WTC11 (cell line): ENCODE measurements around the gene JUP. TPM values are rescaled to one million over a fixed set of nuclear protein-coding genes. Genes with fewer than 3 reads are reported as not detected.

Experiments
- ATAC-seq: fragments of 200-7000 bp; cut with Tn5 transposase; 2 replicates; pipeline ENCODE4 v1.10.0; 2021; ENCODE audit warnings: mild to moderate bottlenecking, moderate library complexity
- CTCF ChIA-PET: fragments of 300-600 bp; sonication (Branson Sonifier 250); formaldehyde crosslinking; loops from one replicate; lab custom pipeline; 2021; ENCODE audit warnings: antibody characterized with exemption; lab: Charles Lee
- POLR2A ChIA-PET: fragments of 350-600 bp; sonication (Branson Sonifier 250); formaldehyde crosslinking; loops from one replicate; lab custom pipeline; 2021; ENCODE audit warnings: antibody characterized with exemption; lab: Charles Lee
- DNase-seq: peaks from one replicate; pipeline ENCODE4 v3.0.0; 2021; ENCODE audit warnings: low spot score
- H3K27ac Mint-ChIP-seq: 2 replicates; pipeline ENCODE4 v1.8.0; 2021; ENCODE audit warnings: mixed read lengths
- H3K27me3 Mint-ChIP-seq: 2 replicates; pipeline ENCODE4 v1.8.0; 2021; ENCODE audit warnings: low read depth, mild to moderate bottlenecking, moderate library complexity, mixed read lengths
- H3K36me3 Mint-ChIP-seq: 2 replicates; pipeline ENCODE4 v1.8.0; 2021; ENCODE audit warnings: mixed read lengths
- H3K4me1 Mint-ChIP-seq: 2 replicates; pipeline ENCODE4 v1.8.0; 2022; ENCODE audit warnings: mixed read lengths
- H3K4me3 Mint-ChIP-seq: 2 replicates; pipeline ENCODE4 v1.8.0; 2021; ENCODE audit warnings: mild to moderate bottlenecking, moderate library complexity, mixed read lengths
- H3K9me3 Mint-ChIP-seq: 2 replicates; pipeline ENCODE4 v1.8.0; 2021; ENCODE audit warnings: mixed read lengths
- ARID4B ChIP-seq: sonication (generic); formaldehyde crosslinking; IDR thresholded peaks from 2 replicates; pipeline ENCODE4 v1.8.0; 2023; ENCODE audit warnings: missing genetic modification reagents, mild to moderate bottlenecking, borderline replicate concordance
- ATF3 ChIP-seq: sonication (generic); formaldehyde crosslinking; conservative IDR thresholded peaks from 2 replicates; pipeline ENCODE4 v1.8.1; 2022; ENCODE audit warnings: mild to moderate bottlenecking, missing genetic modification reagents
- CDX4 ChIP-seq: fragments of 250-450 bp; sonication (Bioruptor Pico); IDR thresholded peaks from 2 replicates; pipeline ENCODE4 v1.9.0; 2021; ENCODE audit warnings: moderate library complexity, mild to moderate bottlenecking, inconsistent platforms, borderline replicate concordance
- CTCF ChIP-seq: fragments of 200-600 bp; IDR thresholded peaks from 2 replicates; pipeline ENCODE4 v1.8.0; 2022; ENCODE audit warnings: antibody characterized with exemption
- HMGA2 ChIP-seq: fragments of 250-450 bp; sonication (Bioruptor Pico); IDR thresholded peaks from 2 replicates; pipeline ENCODE4 v1.4.0; 2021; ENCODE audit warnings: mild to moderate bottlenecking, moderate library complexity
- KAT7 ChIP-seq: sonication (generic); formaldehyde crosslinking; IDR thresholded peaks from 2 replicates; pipeline ENCODE4 v1.8.1; 2023; ENCODE audit warnings: missing genetic modification reagents, mild to moderate bottlenecking, borderline replicate concordance
- MLX ChIP-seq: sonication (generic); formaldehyde crosslinking; IDR thresholded peaks from 2 replicates; pipeline ENCODE4 v1.8.1; 2023; ENCODE audit warnings: mild to moderate bottlenecking, missing genetic modification reagents, moderate library complexity
- NFYB ChIP-seq: sonication (generic); formaldehyde crosslinking; conservative IDR thresholded peaks from 2 replicates; pipeline ENCODE4 v1.8.0; 2022; ENCODE audit warnings: low read depth, missing genetic modification reagents
- NR2C2 ChIP-seq: sonication (generic); formaldehyde crosslinking; IDR thresholded peaks from 2 replicates; pipeline ENCODE4 v1.8.0; 2022; ENCODE audit warnings: mild to moderate bottlenecking, missing genetic modification reagents
- OVOL2 ChIP-seq: fragments of 250-450 bp; sonication (Bioruptor Pico); IDR thresholded peaks from 2 replicates; pipeline ENCODE4 v1.9.0; 2021; ENCODE audit warnings: mild to moderate bottlenecking, borderline replicate concordance
- PRDM15 ChIP-seq: sonication (generic); formaldehyde crosslinking; IDR thresholded peaks from 2 replicates; pipeline ENCODE4 v1.8.0; 2022; ENCODE audit warnings: missing genetic modification reagents
- PRRX2 ChIP-seq: fragments of 250-450 bp; sonication (Bioruptor Pico); IDR thresholded peaks from 2 replicates; pipeline ENCODE4 v1.8.0; 2021; ENCODE audit warnings: mild to moderate bottlenecking
- RELA ChIP-seq: sonication (generic); formaldehyde crosslinking; IDR thresholded peaks from 2 replicates; pipeline ENCODE4 v1.8.1; 2022; ENCODE audit warnings: missing genetic modification reagents, mild to moderate bottlenecking, borderline replicate concordance
- SP1 ChIP-seq: sonication (generic); formaldehyde crosslinking; conservative IDR thresholded peaks from 2 replicates; pipeline ENCODE4 v1.8.1; 2022; ENCODE audit warnings: missing genetic modification reagents
- TEAD4 ChIP-seq: sonication (generic); formaldehyde crosslinking; IDR thresholded peaks from 2 replicates; pipeline ENCODE4 v1.8.0; 2022; ENCODE audit warnings: mild to moderate bottlenecking, missing genetic modification reagents
- ZBTB21 ChIP-seq: sonication (generic); formaldehyde crosslinking; IDR thresholded peaks from 2 replicates; pipeline ENCODE4 v1.8.1; 2023; ENCODE audit warnings: mild to moderate bottlenecking, missing genetic modification reagents, borderline replicate concordance
- ZMAT4 ChIP-seq: fragments of 250-450 bp; sonication (Bioruptor Pico); IDR thresholded peaks from 2 replicates; pipeline ENCODE4 v1.9.0; 2021; ENCODE audit warnings: mild to moderate bottlenecking
- ZNF121 ChIP-seq: sonication (generic); formaldehyde crosslinking; IDR thresholded peaks from 2 replicates; pipeline ENCODE4 v1.8.0; 2023; ENCODE audit warnings: missing genetic modification reagents
- ZNF396 ChIP-seq: fragments of 250-450 bp; sonication (Bioruptor Pico); IDR thresholded peaks from 2 replicates; pipeline ENCODE4 v1.8.0; 2021; ENCODE audit warnings: mild to moderate bottlenecking, moderate library complexity, borderline replicate concordance
- ZNF425 ChIP-seq: fragments of 250-450 bp; sonication (Bioruptor Pico); conservative IDR thresholded peaks from 2 replicates; pipeline ENCODE4 v1.9.0; 2021; ENCODE audit warnings: mild to moderate bottlenecking
- total RNA-seq: library from RNA; stranded (reverse); gene quantifications from 3 replicates; pipeline ENCODE4 v1.2.3, GENCODE V29; 2021

JUP gene
- total RNA-seq, 1 experiment from 2014 or later, result 103 TPM

GRCh38 chr17:41733348-41734138 is 53.0 kb downstream of the JUP start (continued):
- TF ChIP-seq ATF3 (CRISPR knock-in tag) (no peak), CDX4 (no peak), OVOL2 (CRISPR knock-in tag) (no peak)

- CTCF ChIA-PET, result interaction anchor here (1.2 to 2.8 kb wide), 3 partner anchors 36 to 228 kb away, joined by 3 to 8 read pairs (median 7); partner anchors contain the start of gene JUP
- peaks cover 7% of the 10 kb centered on the region; the same call in 1 of the 2 replicates for H3K4me1 Mint-ChIP-seq
- H3K27ac Mint-ChIP-seq, result no peak overlapping the region
- POLR2A ChIA-PET, result interaction anchor here (3.4 kb wide), 1 partner anchor 54 kb away, joined by 15 read pairs; the partner anchor contains the start of gene JUP
- peaks cover 64% of the 10 kb centered on the region for H3K27me3 Mint-ChIP-seq
- H3K36me3 Mint-ChIP-seq, result no peaks in the 10 kb centered on the region
- no peak overlapping the region for H3K4me3 Mint-ChIP-seq
- no peak for DNase-seq
- no peaks in the 10 kb centered on the region for H3K9me3 Mint-ChIP-seq
- ATAC-seq, result no peak
- TF ChIP-seq HMGA2 (CRISPR knock-in tag) (no peak), PRDM15 (CRISPR knock-in tag) (no peak), KAT7 (CRISPR knock-in tag) (no peak), CTCF (no peak), ZNF396 (CRISPR knock-in tag) (no peak), NFYB (no peak), ZMAT4 (CRISPR knock-in tag) (no peak), TEAD4 (no peak), ZBTB21 (CRISPR knock-in tag) (no peak), RELA (CRISPR knock-in tag) (no peak), ZNF425 (CRISPR knock-in tag) (no peak), SP1 (CRISPR knock-in tag) (no peak), MLX (CRISPR knock-in tag) (no peak), ARID4B (CRISPR knock-in tag) (no peak), NR2C2 (no peak), ZNF121 (no peak), PRRX2 (CRISPR knock-in tag) (no peak)
Observed at GRCh38 chr17:41731836-41732235, 54.7 kb downstream of the JUP start.
